Aorta (tissue), 5 donors: Measurements from ENCODE around the gene B4GALNT3. TPM values are rescaled to one million over a fixed set of nuclear protein-coding genes. Genes with fewer than 3 reads are reported as not detected.

Experiments used
- ATAC-seq: fragments of 200-7000 bp; cut with Tn5 transposase; one replicate; pipeline ENCODE4 v1.9.1; 2022; ENCODE audit warnings: moderate library complexity; ENCODE audit not compliant: low FRiP score
- DNase-seq, 2 donors: peaks; one replicate each; pipeline ENCODE4 v3.0.0-alpha.2; 2020
- H3K27ac ChIP-seq, 2 donors: one replicate each; pipeline ENCODE4 v1.5.1; 2013; ENCODE audit warnings: low read length in 2 of 2, mild to moderate bottlenecking in 2 of 2, moderate library complexity in 2 of 2, control low read depth in 1 of 2, inconsistent platforms in 1 of 2, low read depth in 1 of 2
- H3K27me3 ChIP-seq, 2 donors: one replicate each; pipeline ENCODE4 v1.6.1; 2013; ENCODE audit warnings: control low read depth in 1 of 2, low read length in 1 of 2, mild to moderate bottlenecking in 1 of 2, moderate library complexity in 1 of 2; ENCODE audit not compliant: insufficient read depth in 2 of 2, control insufficient read depth in 1 of 2
- H3K36me3 ChIP-seq, 2 donors: one replicate each; pipeline ENCODE4 v1.6.1; 2013; ENCODE audit warnings: control low read depth in 1 of 2, low read length in 1 of 2, mild to moderate bottlenecking in 1 of 2; ENCODE audit not compliant: insufficient read depth in 2 of 2, control insufficient read depth in 1 of 2
- H3K4me1 ChIP-seq, 2 donors: one replicate each; pipeline ENCODE4 v1.6.1; 2013; ENCODE audit warnings: low read length in 2 of 2, control low read depth in 1 of 2, mild to moderate bottlenecking in 1 of 2, moderate library complexity in 1 of 2; ENCODE audit not compliant: insufficient read depth in 2 of 2, control insufficient read depth in 1 of 2
- H3K4me3 ChIP-seq, 2 donors: one replicate each; pipeline ENCODE4 v1.5.1; 2013; ENCODE audit warnings: low read length in 2 of 2, control low read depth in 1 of 2, mild to moderate bottlenecking in 1 of 2
- H3K9me3 ChIP-seq: one replicate; pipeline ENCODE4 v1.6.1; 2013; ENCODE audit warnings: mild to moderate bottlenecking, low read length; ENCODE audit not compliant: control insufficient read depth
- WGBS, 2 donors: extraction: QIAGEN DNeasy Blood & Tissue Kit; methylation state at CpG; one replicate each; pipeline ENCODE4 v1.1.7; 2013; 5-methylcytosine and 5-hydroxymethylcytosine counted together
- intact Hi-C, 2 donors: fragments of 100-400 bp; cut with DNase I; formaldehyde crosslinking; loops; one replicate each; pipeline versions ENCODE4 v1.14.2 to v1.15.0; 2022
- polyA plus RNA-seq, 2 donors: library from polyadenylated mRNA; stranded (reverse); fragments of 200-250 nt; gene quantifications; one replicate each; pipeline ENCODE4 v1.2.3, GENCODE V29; 2013
- total RNA-seq, 2 donors: library from RNA; stranded (reverse); fragmentation: NEBNext Ultra II Directional; extraction: Animal tissue kit (Norgen Biotek cat#: 25700); gene quantifications; one replicate each; pipeline ENCODE4 v1.2.1, GENCODE V29; 2021
- donor health status: healthy with polysubstance abuse.
- donor health status: Bipolar disorder and iron deficiency.
- donor health status: DM: no; HTN: no; CAD: no.
- donor health status: DM: no; HTN: no; CAD: no.
- donor health status: DM: yes; HTN: yes; CAD: no.

The B4GALNT3 gene
- total and polyA plus RNA-seq, 4 donors = 10.3 to 29.9 (median 18.9) TPM

DNA sequence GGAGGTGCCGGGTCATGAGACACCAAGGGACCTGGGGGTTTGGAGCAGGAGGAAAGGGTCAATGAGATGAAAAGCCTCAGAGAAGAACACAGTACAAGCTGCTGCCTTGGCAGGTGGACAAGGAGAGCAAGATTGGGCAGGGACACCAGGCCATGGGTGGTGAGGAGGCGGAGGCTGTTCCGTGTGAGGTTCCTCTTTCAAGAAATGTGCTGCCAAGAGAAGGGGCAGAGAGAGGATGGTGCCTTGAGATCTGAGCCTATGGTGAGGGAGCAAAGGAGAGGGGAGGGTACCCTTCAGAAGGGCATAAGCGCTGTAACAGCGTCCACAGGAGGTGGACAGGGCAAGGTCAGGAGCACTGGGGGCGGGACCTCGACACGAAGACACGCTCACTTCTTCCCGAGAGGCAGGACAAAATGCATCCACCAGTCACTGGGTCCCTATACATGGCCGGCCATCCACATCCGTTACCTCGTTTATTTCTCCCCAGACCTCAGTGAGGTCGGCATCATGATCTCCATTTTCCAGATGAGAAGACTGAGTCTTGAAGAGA is 100.2 kb downstream of the B4GALNT3 start:
- Histone ChIP-seq H3K36me3 (no peaks in the 10 kb centered on the region), H3K4me1 (no peaks in the 10 kb centered on the region), H3K9me3 (no peaks in the 10 kb centered on the region), H3K4me3 (no peak overlapping the region), H3K27me3 (no peaks in the 10 kb centered on the region), H3K27ac (no peak overlapping the region)
- no peak for DNase-seq
- intact Hi-C loops = loop anchor here in 1 of 2 donors (10.0 kb wide), 1 partner anchor 395 kb away; no protein-coding TSS in a partner anchor
- 89 to 92% methylated on average over 14 of the region's 14 CpGs for WGBS, 2 donors
- no peak for ATAC-seq

DNA sequence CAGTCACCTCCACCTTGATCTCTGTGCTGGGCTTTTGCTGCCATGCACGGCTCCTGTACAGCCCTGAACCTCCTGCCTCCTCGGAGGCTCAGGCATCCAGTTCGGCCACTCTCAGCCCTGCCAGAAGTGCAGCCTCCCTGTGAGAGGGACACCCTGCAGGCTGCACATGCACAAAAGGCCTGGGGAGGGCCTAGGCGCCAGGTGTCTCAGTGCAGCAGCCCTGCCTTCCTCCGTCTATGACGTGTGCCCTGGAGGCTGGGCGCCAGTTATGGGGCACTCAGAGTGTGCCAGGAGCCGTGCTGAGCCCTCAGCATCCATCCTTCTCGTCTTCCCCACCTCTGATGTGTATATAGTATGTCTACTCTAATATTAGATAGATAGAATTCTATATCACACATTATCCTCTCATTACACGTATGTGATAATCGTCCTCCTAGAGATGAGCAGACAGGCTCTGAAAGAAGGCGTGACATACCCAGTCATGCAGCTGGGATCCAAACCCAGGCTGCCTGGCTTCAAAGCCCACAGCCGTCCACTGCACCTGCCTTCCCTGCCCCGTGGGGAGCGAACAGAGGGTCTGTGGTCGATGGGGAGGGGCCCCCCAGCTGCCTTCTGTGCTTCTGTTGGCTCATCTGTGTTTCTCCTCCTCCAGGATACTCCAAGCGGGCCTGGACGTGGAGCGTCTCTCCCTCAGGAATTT is 101.1 kb downstream of the B4GALNT3 start:
- ATAC-seq = no peak
- WGBS, 2 donors = 83 to 87% methylated on average over 19 of the region's 19 CpGs
- H3K4me3 ChIP-seq = no peak overlapping the region
- H3K27ac ChIP-seq = no peak overlapping the region
- intact Hi-C loops = loop anchor here in 1 of 2 donors (10.0 kb wide), 1 partner anchor 394 kb away; no protein-coding TSS in a partner anchor
- H3K4me1 ChIP-seq = no peaks in the 10 kb centered on the region
- no peak for DNase-seq
- no peaks in the 10 kb centered on the region for H3K9me3 ChIP-seq
- no peaks in the 10 kb centered on the region for H3K27me3 ChIP-seq
- no peaks in the 10 kb centered on the region for H3K36me3 ChIP-seq

DNA sequence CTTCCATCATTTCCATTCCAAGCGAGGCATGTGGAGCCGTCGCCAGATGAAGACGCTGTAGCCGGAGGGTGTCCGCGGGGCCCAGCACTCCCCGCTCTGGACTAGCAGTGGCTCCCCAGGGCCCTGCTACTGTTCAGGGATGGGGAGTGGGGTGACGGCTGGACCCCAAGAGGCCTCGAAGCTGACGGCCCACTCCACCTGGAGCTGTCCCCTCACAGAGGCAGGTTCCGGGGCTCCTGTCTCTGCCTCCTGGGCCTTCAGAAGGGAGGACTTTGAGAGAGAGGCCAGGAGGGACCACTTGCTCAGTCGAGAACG is 101.6 kb downstream of the B4GALNT3 start:
- Histone ChIP-seq H3K27ac (no peak overlapping the region), H3K27me3 (no peaks in the 10 kb centered on the region), H3K4me3 (no peak overlapping the region), H3K9me3 (no peaks in the 10 kb centered on the region), H3K36me3 (no peaks in the 10 kb centered on the region), H3K4me1 (no peaks in the 10 kb centered on the region)
- DNase-seq = no peak
- intact Hi-C loops = loop anchor here in 1 of 2 donors (10.0 kb wide), 1 partner anchor 393 kb away; no protein-coding TSS in a partner anchor
- no peak for ATAC-seq
- 91% methylated on average over 14 of the region's 14 CpGs for WGBS, 2 donors

DNA sequence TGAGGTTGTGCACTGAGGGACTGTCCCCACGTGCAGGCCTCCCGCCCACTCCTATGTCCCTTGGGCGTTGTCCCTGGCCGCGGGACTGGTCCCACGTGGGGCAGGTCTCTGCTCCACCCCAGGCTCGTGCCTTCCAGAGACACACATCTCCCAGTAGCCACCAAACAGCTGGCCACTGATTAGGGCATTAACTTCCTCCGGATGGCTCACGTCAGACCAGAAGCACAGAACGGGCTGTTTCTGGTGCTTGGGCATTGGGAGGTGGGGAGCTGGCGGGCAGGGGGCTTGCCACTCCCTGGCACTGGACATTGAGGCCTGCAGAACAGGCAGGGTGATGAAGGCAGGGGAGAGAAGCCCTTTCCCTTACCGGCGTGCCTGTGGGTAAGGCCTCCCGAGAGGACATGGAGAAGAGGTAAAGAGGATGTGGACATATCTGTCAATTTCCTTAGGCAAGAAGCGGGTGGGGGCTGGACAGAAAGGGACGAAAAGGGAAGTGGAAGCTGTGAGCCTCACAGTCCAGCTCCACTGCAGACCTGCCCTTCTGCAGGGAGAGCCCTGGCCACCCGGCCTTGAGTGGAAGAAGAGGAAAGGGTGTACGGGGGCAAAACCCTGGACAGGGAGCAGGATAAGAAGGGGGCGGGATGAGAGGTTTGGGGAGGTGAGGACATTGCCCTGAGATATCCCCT is 102.3 kb downstream of the B4GALNT3 start:
- peak in 1 of 2 donors; percentile 82 for DNase-seq
- H3K4me1 ChIP-seq = no peaks in the 10 kb centered on the region
- intact Hi-C loops = loop anchor here in 1 of 2 donors (10.0 kb wide), 1 partner anchor 393 kb away; no protein-coding TSS in a partner anchor
- WGBS, 2 donors = 76 to 77% methylated on average over 19 of the region's 19 CpGs
- H3K27me3 ChIP-seq = no peaks in the 10 kb centered on the region
- no peak for ATAC-seq
- no peak overlapping the region for H3K27ac ChIP-seq
- no peaks in the 10 kb centered on the region for H3K9me3 ChIP-seq
- no peak overlapping the region for H3K4me3 ChIP-seq
- H3K36me3 ChIP-seq = no peaks in the 10 kb centered on the region

DNA sequence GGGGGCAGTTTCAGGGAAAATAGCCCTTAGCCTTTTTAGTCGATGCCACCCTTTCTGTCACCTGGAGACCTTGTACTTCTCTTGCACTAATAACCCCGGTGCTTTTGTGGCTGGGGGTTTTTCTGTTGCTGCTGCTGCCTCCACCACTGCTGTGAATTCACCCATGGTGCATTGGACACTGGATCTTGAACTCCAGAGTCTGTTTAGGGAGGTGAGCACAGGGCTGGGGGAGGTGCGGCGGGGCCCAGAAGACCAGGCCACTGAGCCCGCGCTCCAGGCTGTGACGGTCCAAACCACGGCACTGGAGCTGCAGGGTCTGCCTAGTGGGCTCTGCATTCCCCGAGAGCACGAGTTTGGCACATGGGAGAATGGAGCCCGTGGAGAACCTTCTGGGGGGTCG is 102.9 kb downstream of the B4GALNT3 start:
- 90 to 93% methylated on average over 12 of the region's 12 CpGs for WGBS, 2 donors
- no peak for ATAC-seq

DNA sequence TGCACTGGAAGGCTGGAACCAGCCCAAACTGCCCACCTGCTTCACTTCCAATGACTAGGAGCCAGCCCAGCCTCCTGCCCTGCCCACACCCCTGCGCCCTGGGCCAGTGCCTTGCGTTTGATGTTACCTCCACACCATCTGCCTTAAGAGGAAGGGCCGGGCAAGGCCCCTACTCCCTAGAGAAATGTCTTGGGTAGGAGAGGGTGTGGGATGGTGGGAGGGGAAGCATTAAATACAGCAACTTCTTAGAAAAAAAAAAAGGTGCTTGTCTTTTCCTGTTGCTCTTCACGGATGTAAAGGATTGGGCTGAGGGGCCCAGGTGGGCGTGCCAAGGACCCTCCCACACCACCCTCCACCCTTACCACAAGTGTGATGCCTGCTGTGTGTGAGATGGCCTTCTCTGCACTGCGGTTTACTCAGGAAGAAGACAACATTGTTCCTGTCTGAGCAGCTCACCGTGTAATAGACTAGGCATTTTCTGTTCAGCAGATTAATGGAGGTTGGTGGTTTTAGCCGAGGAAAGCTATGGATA is 103.6 kb downstream of the B4GALNT3 start:
- ATAC-seq = no peak
- H3K4me1 ChIP-seq = no peaks in the 10 kb centered on the region
- DNase-seq = no peak
- no peak overlapping the region for H3K4me3 ChIP-seq
- H3K9me3 ChIP-seq = no peaks in the 10 kb centered on the region
- H3K27ac ChIP-seq = no peak overlapping the region
- intact Hi-C loops = loop anchor here in 1 of 2 donors (10.0 kb wide), 1 partner anchor 391 kb away; no protein-coding TSS in a partner anchor
- no peaks in the 10 kb centered on the region for H3K36me3 ChIP-seq
- 48 to 52% methylated on average over 8 of the region's 8 CpGs for WGBS, 2 donors
- H3K27me3 ChIP-seq = no peaks in the 10 kb centered on the region

More for the DNA sequence above, 102.9 kb downstream of the B4GALNT3 start:
- no peak for DNase-seq
- no peaks in the 10 kb centered on the region for H3K9me3 ChIP-seq
- no peak overlapping the region for H3K27ac ChIP-seq
- H3K4me3 ChIP-seq = no peak overlapping the region
- H3K27me3 ChIP-seq = no peaks in the 10 kb centered on the region
- H3K36me3 ChIP-seq = no peaks in the 10 kb centered on the region
- intact Hi-C loops = loop anchor here in 1 of 2 donors (10.0 kb wide), 1 partner anchor 392 kb away; no protein-coding TSS in a partner anchor
- no peaks in the 10 kb centered on the region for H3K4me1 ChIP-seq

DNA sequence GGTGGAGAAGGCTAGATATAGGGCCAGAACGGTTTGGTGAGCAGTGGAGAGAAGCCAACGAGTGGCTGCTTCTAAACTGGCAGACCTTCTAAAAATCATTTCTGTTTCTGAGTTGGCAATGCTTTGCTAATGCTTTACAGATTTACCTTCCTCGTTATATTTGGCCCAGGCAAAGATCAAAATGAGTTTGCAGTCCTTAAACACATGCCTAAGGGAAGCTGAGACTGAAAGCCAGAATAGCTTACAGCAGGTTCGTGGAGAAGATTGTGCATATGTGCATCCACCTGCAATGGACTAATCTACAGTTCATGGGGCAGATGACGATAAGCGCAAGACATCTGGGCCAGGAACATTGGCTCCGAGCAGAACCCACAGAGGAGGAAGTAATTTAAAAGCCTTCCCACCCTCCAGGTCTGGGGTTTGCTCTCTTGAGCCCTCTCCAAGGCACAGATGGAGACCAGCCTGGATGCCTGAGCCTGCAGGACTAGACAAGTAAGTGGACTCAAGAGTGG is 104.1 kb downstream of the B4GALNT3 start:
- Histone ChIP-seq H3K4me1 (no peaks in the 10 kb centered on the region), H3K36me3 (no peaks in the 10 kb centered on the region), H3K27ac (no peak overlapping the region), H3K27me3 (no peaks in the 10 kb centered on the region), H3K9me3 (no peaks in the 10 kb centered on the region), H3K4me3 (no peak overlapping the region)
- ATAC-seq = no peak
- intact Hi-C loops = loop anchor here in 1 of 2 donors (10.0 kb wide), 1 partner anchor 391 kb away; no protein-coding TSS in a partner anchor
- DNase-seq = no peak
- WGBS, 2 donors = 23 to 25% methylated on average over 7 of the region's 7 CpGs

DNA sequence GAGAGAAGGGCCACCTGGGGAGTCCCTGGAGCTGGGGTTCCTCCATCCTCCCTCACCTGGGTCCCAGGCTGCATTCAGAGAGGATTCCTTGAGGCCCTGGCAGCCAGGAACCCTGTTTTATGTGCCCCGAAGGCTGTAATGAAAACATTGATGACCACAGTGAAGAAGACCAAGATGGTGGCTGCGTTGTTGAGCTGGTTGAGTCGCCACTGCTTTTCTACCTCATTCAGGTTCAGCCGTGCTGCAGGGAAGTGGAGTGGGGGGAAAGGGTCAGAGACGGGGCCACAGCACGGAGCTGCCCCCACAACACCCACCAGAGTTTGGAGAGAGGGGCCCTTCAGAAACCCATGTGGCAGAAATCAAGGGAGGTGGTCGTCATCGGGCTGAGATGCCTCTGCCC is 105.4 kb downstream of the B4GALNT3 start:
- Histone ChIP-seq H3K27me3 (no peaks in the 10 kb centered on the region), H3K27ac (no peak overlapping the region), H3K9me3 (no peaks in the 10 kb centered on the region), H3K36me3 (no peaks in the 10 kb centered on the region), H3K4me1 (no peaks in the 10 kb centered on the region), H3K4me3 (no peak overlapping the region)
- intact Hi-C loops = loop anchor here in 1 of 2 donors (10.0 kb wide), 1 partner anchor 390 kb away; no protein-coding TSS in a partner anchor
- DNase-seq (no peak), ATAC-seq (no peak)
- WGBS, 2 donors = 85 to 91% methylated on average over 8 of the region's 8 CpGs
